ENCODE measurements around the gene BOLA2B.
"Not testable (repeated sequence)": the region's sequence is repeated elsewhere in the genome, so short reads cannot be mapped to it uniquely, and the experiment has no call there.

Gene BOLA2B

DNA sequence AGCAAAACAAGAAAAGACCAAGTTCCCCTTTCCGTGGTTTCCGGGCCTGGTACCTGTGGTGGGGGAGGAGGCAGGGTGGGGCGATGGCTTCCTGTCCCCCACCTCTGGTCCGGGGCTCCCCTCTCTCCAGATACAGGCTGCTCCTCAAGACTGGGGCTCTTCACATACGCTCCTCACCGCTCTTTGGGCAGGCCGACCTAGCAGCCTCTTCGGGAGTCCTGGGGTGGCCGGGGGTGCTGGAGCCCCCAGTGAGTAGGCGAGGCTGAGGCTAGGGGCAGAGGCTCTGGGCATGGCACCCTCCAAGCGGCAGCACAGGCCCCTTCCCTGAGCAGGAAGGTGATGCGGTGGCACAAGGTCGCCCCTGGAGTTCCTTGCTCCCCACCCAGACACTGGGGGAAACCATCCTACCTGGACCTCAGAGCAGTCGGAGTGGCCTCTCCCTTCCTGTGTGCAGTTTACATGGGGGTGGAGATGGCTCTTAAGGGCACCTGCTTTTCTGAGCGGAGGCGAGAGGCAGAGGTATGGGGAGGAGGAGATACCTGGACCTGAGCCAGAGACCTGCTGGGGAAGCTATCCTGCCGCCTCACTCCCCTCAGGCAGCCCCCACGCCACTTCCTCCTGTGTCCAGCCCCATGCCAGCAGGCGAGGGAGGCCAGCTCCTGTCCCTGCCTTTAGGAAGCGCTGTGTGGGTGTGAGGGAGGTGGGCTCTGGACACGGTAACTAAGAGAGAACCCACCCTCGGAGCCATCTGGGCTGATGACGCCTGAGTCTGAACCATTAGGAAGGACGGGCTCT lies 9.2 kb downstream of the BOLA2B start:
- peak; percentile 76 for DNase-seq

DNA sequence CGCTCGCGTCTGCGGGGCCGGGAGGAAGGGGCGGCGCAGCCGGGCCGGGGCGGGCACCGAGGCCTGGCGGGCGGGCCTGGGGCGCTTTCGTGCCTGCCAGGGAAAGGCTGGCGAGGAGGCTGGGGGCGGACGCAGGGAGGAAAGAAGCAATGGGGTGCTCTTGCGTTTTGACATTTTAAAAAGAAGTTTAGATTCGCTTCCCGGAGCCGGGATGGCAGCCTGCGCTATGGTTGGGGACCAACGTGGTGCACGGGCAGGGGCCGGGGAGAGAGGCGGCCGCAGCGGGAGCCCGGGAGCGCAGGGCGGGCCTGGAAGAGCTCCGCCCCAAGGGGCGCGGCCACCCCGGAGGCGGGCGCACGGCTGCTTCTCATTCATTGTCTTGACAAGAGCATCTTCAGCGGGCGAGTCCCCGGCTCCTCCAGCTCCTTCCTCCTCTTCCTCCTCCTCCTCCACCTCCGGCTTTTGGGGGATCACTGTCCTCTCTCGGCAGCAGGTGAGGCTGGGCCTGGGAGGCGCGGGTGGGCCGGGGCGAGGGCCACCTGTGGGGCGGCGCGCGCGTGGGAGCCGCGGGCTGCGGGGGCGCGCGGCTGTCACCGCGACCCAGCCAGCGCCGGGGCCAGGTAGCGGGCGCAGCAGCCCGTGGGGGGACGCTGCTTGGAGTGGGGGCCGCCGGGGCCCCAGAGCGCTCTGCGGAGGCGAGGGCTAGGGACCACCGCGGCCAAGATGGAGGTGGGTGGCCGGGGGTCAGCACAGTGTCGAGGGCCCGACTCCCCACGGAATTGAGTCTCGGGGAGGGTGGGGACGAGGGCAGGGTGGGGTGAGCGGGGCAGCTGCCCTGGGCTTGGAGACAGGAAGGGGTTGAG lies 10.0 kb downstream of the BOLA2B start, which contains the start of gene CORO1A:
Gene CORO1A, plus strand, starts transcription at position 370 of the 863 bp plus-strand sequence. CDS start 1,608 bp downstream, outside the sequence.
- DNase-seq: peak; percentile 92

DNA sequence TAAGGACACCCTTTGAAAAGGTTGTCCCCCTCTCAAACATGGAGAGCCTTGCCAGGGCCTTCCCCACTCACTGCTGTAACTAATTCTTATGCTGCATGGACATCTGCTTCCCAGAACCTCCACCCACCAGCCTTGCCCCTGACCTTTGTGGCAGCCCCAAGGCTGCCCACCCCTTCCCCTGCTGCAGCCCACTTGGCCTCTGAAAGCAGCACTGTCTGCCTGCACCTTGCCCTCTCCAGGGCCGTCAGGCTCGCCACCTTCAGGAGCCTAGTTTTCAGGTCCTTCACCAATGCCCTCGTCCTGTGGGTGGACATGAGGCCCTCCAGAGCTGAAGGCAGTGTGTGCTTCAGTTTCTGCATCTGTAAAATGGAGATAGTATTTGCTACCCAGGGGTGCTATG lies 12.7 kb downstream of the BOLA2B start:
- no peak for DNase-seq

DNA sequence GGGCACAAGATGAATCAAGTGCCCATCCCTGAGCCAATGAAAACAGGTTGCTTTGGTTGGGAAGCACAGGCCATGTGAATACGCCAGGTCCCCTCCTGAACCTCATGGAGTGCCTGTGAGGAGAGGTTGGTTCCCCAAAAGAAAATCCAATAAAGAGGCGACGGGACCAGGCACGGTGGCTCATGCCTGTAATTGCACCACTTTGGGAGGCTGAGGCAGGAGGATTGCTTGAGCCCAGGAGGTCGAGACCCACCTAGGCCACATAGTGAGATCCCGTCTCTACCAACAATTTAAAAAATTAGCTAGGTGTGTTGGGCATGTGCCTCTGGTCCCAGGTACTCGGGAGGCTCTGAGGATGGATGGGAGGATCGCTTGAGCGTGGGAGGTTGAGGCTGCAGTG lies 13.5 kb downstream of the BOLA2B start:
- no peak for DNase-seq

DNA sequence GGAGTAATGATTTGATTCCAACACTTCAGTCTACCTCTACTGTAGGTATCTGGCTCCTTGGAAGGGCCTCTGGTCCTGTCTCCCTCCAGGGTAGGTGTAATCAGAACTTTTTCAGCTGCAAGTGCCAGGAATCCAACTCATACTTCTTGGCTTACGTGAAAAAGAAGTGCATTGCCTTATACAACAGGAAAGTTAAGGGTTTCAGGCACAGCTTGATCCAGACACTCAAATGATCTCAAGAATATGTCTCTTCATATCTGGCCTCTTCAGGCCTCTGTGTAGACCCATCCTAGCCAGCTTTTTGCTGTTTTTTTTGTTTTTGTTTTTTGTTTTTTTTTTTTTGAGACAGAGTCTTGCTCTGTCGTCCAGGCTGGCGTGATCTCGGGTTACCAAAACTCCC lies 14.3 kb downstream of the BOLA2B start:
- DNase-seq: no peak

DNA sequence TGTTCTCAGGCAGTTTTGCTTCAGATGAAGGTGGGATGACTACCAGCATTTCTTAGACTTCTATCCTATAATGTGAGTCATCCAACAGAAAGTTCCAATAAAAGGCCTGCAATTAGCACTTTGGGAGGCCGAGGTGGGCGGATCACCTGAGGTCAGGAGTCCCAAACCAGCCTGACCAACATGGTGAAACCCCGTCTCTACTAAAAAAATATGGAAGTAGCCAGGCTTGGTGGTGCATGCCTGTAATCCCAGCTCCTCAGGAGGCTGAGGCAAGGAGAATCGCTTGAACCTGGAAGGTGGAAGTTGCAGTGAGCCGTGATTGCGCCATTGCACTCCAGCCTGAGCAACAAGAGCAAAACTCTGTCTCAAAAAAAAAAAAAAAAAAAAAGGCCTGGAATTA lies 16.6 kb downstream of the BOLA2B start:
- DNase-seq: not testable (repeated sequence)

DNA sequence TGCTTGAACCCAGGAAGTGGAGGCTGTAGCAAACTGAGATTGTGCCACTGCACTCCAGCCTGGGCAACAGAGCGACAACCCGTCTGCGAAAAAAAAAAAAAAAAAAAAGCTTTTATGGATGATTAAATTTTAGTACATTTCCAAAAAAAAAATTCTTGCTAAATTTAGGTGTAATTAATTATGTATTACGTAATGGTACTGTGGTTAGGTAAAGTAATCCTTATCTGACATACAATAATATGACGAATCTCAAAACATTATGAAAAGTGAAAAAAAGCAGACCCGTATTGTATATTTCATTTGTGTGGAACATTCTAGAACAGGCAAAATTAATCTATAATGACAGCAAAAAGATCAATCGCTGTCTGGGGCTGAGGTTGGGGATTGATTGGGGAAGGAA lies 20.4 kb downstream of the BOLA2B start:
- DNase-seq: no peak

DNA sequence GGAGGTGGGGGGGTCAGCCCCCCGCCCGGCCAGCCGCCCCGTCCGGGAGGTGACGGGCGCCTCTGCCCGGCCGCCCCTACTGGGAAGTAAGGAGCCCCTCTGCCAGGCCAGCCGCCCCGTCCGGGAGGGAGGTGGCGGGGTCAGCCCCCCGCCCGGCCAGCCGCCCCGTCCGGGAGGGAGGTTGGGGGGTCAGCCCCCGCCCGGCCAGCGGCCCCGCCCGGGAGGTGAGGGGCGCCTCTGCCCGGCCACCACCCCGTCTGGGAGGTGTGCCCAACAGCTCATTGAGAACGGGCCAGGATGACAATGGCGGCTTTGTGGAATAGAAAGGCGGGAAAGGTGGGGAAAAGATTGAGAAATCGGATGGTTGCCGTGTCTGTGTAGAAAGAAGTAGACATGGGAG lies 23.3 kb downstream of the BOLA2B start:
- DNase-seq: not testable (repeated sequence)

DNA sequence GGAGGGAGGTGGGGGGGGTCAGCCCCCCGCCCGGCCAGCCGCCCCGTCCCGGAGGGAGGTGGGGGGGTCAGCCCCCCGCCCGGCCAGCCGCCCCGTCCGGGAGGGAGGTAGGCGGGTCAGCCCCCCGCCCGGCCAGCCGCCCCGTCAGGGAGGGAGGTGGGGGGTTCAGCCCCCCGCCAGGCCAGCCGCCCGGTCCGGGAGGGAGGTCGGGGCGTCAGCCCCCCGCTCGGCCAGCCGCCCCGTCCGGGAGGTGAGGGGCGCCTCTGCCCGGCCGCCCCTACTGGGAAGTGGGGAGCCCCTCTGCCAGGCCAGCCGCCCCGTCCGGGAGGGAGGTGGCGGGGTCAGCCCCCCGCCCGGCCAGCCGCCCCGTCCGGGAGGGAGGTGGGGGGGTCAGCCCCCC lies 24.1 kb downstream of the BOLA2B start:
- not testable (repeated sequence) for DNase-seq

DNA sequence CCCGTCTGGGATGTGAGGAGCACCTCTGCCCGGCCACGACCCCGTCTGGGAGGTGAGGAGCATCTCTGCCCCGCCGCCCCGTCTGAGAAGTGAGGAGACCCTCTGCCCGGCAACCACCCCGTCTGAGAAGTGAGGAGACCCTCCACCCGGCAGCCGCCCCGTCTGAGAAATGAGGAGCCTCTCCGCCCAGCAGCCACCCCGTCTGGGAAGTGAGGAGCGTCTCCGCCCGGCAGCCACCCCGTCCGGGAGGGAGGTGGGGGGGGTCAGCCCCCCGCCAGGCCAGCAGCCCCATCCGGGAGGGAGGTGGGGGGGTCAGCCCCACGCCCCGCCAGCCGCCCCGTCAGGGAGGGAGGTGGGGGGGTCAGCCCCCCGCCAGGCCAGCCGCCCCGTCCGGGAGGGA lies 24.7 kb downstream of the BOLA2B start:
- DNase-seq: not testable (repeated sequence)

DNA sequence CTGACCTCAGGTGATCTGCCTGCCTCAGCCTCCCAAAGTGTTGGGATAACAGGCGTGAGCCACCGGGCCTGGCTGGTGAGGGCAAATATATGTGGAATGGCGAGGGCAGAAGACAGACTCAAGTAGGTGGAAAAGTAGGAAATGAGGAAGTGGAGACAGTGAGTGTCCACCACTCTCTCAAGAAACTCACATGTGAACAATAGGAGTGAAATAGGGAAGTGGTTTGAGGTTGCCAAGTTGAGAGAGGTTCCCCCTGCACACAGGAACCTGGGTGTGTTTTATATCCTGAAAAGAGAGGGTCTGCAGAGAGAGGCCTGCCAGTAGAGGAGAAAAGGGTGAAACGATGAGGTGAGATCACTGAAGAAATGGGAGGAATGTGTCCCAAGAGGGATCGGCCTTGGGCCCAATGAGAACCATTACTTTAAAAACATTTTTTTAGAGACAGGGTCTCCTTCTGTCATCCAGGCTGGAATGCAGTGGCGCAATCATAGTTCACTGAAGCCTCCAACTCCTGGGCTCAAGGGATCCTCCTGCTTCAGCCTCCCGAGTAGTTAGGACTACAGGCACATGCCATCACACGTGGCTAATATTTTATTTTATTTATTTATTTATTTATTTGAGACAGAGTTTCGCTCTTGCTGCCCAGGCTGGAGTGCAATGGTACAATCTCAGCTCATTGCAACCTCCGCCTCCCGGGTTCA lies 27.1 kb downstream of the BOLA2B start:
- DNase-seq: peak; percentile 80

DNA sequence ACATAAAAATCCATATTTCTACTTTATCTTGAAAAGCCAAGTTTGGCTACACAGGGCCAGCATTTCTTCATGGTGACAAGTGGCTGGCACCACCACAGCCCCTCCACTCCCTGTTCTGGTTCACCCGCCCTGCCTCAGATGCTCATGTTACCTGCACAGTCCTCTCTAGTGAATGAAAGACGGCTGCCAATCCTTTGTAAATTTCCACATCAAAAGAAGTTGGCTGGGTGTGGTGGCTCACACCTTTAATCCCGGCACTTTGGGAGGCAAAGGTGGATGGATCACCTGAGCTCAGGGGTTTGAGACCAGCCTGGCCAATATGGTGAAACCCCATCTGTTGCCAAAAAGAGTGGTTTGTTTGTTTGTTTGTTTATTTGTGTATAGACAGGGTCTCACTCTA lies 29.9 kb downstream of the BOLA2B start:
- DNase-seq: no peak

DNA sequence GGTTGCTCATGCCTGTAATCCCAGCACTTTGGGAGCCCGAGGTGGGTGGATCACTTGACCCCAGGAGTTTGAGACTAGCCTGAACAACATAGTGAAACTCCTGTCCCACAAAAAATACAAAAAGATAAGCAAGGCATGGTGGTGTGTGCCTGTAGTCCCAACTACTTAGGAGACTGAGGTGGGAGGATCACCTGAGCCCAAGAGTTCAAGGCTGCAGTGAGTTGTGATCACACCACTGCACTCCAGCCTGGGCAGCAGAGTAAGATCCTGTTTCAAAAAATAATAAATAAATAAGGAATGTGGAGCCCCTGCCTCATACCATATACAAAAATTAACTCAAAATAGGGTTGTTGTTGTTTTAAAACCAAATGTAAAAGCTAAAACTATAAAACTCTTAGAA lies 36.3 kb downstream of the BOLA2B start:
- DNase-seq: no peak

DNA sequence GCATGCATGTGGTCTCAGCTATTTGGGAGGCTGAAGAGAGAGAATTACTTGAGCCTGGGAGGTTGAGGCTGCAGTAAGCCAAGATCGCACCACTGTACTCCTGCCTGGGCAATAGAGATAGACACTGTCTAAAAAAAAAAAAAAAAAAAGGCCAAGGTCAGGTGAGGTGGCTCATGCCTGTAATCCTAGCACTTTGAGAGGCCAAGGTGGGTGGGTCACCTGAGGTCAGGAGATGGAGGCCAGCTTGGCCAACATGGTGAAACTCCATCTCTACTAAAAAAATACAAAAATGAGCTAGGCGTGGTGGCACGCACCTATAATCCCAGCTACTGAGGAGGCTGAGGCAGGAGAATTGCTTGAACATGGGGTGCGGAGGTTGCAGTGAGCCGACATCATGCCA lies 38.3 kb downstream of the BOLA2B start:
- DNase-seq: no peak

DNA sequence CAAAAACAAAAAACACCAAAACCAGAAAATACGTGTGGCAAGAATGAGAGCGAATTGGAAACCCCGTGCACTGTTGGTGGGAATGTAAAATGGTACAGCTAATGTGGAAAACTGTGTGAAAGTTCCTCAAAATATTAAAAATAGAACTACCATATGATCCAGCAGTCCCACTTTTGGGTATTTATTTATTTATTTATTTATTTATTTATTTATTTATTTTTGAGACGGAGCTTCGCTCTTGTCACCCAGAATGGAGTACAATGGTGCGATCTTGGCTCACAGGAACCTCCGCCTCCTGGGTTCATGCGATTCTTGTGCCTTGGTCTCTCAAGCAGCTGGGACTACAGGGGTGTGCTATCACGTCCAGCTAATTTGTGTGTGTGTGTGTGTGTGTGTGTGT lies 40.9 kb downstream of the BOLA2B start:
- DNase-seq: no peak

DNA sequence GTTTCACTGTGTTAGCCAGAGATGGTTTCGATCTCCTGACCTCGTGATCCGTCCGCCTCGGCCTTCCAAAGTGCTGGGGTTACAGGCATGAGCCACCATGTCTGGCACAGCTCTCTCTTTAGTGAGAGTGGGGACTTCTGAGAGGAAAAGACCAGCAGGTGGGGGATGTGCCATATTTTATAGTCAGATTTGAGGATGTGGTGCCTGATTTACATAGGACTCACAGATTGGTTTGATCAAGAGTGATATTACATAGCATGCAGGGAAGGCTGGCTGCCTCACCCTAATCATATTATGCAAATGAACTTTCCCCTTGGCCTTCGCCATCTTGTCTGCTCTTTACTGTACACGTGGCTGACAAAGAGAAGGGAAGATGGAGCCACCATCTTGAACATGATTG lies 42.4 kb downstream of the BOLA2B start:
- DNase-seq: no peak

DNA sequence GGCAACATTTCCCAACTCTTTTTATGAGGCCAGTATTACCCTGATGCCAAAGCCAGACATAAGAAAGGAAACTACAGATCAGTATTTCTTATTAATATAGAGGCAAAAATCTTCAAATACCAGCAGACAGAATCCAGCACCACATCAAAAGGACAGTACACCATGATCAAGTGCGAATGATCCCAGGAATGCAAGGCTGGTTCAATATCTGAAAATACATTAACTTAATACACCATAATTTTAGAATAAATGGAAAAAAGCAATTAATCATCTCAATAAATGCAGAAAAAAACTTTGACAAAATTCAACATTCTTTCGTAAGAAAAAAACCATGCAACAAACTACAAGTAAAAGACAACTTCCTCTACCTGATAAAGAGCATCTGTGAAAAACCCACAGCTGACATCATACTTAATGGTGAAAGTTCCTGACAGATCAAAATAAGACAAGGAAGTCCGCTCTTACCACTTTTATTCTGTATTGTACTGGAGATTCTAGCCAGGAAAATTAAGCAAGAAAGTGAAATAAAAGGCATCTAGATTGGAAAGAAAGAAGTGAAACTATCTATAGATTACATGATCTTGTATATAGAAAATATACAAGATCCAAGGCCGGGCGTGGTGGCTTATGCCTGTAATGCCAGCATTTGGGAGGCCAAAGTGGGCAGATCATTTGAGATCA lies 44.1 kb downstream of the BOLA2B start:
- DNase-seq: no peak

DNA sequence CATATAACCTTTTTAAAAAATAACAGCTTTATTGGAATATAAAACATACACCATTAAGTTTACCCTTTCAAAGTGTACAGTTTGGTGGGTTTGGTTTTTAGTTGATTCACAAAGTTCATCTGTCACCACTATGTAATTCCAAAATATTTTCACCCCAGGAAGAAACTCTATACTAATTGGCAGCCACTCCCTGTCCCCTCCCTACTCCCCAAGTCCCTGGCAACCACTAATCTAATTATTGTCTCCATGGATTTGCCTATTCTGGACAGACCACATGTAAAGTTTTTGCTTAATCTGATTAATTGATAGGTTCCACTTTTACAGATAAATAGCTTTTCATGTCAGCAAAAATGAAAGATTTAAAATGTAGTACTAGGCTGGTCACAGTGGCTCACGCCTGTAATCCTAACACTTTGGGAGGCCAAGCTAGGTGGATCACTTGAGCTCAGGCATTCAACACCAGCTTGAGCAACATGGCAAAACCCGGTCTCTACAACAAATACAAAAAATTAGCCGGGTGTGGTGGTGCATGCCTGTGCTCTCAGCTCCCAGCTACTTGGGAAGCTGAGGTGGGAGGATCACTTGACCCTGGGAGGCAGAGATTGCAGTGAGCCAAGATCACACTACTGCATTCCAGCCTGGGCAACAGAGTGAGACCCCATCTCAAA lies 45.5 kb downstream of the BOLA2B start:
- no peak for DNase-seq

DNA sequence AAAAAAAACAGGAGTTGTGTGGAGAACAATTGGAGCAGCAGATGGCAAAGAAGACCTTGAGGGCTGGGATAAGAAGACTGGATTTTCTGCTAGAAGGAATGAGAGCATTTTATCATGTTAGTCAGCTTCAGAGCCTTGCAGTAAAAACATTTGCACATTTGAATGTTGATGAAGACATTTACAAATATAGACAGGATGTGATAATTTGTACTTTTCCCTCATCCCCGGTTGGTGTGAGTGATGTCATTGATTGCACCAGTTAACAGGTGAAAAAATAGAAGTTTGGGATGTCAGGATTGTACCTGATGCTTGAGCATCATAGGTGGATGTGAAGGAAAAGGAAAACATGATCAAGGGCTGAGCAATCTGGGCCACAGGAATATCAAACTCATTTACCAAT lies 47.8 kb downstream of the BOLA2B start:
- no peak for DNase-seq

DNA sequence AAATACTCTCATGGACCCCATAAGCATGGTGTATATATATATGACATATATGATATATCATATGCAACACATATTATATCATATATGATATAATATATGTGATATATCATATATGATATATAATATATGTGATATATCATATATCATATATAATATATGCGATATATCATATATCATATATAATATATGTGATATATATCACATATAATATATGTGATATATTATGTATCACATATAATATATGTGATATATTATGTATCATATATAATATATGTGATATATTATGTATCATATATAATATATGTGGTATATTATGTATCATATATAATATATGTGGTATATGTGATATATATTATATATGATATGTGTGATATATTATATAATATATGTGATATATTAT lies 48.5 kb downstream of the BOLA2B start:
- DNase-seq: no peak

DNA sequence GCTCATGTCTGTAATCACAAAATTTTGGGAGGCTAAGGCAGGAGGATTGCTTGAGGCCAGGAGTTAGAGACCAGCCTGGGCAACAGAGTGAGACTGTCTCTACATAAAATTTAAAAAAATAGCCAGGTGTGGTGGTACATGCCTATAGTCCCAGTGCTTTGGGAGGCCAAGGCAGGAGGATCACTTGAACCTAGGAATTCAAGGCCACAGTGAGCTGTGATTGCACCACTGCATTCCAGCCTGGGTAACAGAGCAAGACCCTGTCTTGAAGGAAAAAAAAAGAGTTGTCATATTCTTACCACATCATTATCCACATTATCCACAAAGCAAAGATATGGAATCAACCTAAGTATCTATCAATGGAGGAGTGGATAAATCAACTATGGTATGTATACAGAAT lies 49.4 kb downstream of the BOLA2B start:
- no peak for DNase-seq

DNA sequence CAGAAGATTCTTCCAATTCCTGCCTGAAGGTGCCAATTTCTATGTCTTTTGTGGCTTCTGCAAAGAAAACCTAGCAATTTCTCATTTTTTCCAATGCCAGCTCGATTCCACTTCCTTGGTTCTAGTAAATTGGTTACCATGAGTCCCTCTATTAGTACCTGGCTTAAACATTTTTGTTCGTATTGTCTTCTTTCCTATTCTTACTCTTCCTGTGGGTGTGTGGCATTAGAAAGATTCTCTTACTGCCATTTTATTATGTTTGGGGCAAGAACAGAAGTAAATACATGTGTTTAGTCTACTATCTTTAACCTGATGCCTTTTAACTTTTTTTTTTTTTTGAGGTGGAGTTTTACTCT lies 50.1 kb downstream of the BOLA2B start:
- no peak for DNase-seq

Measured in hematopoietic multipotent progenitor cell treated with erythropoietin and hydrocortisone succinate and interleukin-3 and kit ligand, for 6 days (in vitro differentiated cells).